ENCODE results near the gene MRFAP1.

GRCh38 chr4:6684656-6685055 is 44.2 kb downstream of the MRFAP1 start:
- TF ChIP-seq CTCF (IDR thresholded peaks at IDR 0.05; ENCODE audit: poor library complexity) (no peak), EZH2phosphoT487 (IDR thresholded peaks at IDR 0.05; ENCODE audit: low read depth, severe bottlenecking, unreplicated experiment) (no peak), EZH2 (IDR thresholded peaks at IDR 0.05; ENCODE audit: borderline replicate concordance) (no peak)
